ENCODE results near the gene KCNQ2. TPM values are rescaled to one million over a fixed set of nuclear protein-coding genes. Genes with fewer than 3 reads are reported as not detected.

Gene KCNQ2
- total RNA-seq, 1 donor: 0.27 TPM

- DNase-seq (ENCODE audit: low read depth in 2 of 3, low spot score in 2 of 3): no peak
These were observed 30.3 kb upstream of the KCNQ2 start for GRCh38 chr20:63502671-63503172.

GRCh38 chr20:63501818-63502670 is 29.6 kb upstream of the KCNQ2 start:
- DNase-seq (ENCODE audit: low read depth in 2 of 3, low spot score in 2 of 3): no peak

DNA sequence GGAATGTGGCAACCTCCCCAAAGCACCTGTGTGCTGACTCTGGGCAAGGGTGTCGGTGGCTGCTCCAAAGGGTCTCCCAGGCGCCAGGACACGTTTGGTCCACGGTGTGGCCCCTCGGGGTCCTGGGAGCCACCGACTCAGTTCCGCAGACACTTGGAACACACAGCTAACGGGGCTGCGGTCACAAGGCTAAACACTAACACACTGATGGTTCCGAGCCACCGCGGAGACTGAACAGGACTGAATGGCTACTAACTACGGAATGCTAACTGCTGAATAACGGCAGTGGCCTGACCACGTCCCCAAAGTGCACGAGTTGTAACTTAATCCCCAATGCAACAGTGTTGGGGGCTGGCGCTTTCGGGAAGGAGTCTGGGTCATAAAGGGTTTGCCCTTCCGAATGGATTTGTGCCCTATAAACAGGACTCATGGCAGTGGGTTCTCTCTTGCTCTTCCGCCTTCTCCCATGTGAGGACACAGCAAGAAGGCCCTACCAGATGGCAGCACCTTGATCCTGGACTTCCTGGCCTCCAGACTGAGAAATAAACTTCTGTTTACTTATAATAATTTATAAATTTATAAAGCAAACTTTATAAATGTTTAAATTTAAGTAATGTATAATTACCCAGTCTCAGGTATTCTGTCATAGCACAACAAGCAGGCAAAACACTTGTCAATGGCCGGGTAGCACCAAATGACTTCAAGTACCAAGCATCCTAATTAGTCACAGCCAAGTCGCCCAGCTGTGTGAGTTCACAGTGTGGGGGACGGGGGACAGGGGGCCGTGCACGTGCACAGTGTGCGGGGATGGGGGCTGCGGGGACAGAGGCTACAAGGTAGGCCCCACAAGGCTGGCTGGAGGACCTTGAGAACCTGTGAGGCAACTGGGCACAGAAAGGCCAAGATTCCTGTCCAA is 28.7 kb upstream of the KCNQ2 start:
- DNase-seq (ENCODE audit: low read depth in 2 of 3, low spot score in 2 of 3): no peak

- DNase-seq (ENCODE audit: low read depth in 2 of 3, low spot score in 2 of 3): no peak
These were observed 27.9 kb upstream of the KCNQ2 start for GRCh38 chr20:63500151-63500901.

- no peak for DNase-seq (ENCODE audit: low read depth in 2 of 3, low spot score in 2 of 3)
These were observed 27.0 kb upstream of the KCNQ2 start for GRCh38 chr20:63499338-63499969.

DNA sequence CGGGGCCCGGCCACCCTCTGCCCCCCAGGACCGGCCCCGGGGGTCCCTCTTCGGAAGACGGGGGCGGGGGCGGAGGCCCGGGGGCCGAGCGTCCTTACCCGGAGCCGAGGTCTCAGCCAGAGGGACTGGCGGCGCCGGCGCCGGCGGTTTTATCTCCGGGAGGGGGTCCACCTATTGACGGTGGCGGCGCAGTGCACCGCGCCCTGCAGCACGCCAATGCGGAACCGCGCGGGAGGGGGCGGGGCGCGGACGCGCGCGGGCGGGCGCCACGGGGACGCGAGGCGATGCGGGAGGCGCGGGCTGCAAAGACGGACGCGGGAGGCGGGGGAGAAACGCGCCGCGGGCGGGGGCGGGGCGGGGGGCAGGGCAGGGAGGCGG is 26.5 kb upstream of the KCNQ2 start, which contains the start of gene EEF1A2:
Gene EEF1A2, minus strand, starts transcription at position 124 of the 378 bp plus-strand sequence. CDS start 1,320 bp downstream, outside the sequence.
- peak; percentile 40 to 71 (median 47) for DNase-seq (ENCODE audit: low read depth in 2 of 3, low spot score in 2 of 3)

- peak in 1 of 3 donors; percentile 21 for DNase-seq (ENCODE audit: low read depth in 2 of 3, low spot score in 2 of 3)
These were observed 25.8 kb upstream of the KCNQ2 start for GRCh38 chr20:63497946-63498935.

DNA sequence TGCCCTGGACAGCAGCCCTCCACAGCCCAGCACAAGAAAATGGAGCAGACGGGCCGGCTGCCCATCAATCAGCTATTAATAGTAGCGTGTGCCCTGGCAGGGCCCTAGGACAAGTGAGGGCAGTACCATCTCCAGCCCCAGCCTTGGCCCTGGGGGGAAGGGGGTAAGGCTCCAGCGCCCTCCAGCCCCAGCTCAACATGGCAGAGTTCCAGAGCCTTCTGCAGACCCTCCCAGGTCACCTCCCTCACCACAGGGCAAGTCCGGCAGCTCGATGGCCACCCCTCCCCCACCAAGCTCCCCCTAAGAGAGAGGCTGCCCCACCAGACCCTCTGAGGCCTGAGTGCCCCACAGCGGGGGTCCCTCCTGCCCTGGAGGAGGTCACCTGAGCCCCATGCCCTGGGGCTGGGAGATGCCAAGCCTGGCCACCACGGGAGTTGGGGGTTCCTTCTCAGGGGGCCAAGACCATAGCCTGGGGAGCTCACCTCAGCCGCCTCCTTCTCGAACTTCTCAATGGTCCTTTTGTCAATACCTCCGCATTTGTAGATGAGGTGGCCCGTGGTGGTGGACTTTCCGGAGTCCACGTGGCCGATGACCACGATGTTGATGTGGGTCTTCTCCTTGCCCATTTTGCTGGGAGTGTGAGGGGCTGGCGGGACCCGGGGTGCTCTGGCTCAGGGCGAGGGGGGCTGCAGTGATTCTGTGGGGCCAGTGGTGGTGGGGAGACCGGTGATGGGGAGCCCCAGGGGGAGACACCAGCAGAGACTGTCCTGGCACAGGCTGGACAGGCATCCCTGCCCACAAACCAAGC is 24.9 kb upstream of the KCNQ2 start:
- DNase-seq (ENCODE audit: low read depth in 2 of 3, low spot score in 2 of 3): no peak

DNA sequence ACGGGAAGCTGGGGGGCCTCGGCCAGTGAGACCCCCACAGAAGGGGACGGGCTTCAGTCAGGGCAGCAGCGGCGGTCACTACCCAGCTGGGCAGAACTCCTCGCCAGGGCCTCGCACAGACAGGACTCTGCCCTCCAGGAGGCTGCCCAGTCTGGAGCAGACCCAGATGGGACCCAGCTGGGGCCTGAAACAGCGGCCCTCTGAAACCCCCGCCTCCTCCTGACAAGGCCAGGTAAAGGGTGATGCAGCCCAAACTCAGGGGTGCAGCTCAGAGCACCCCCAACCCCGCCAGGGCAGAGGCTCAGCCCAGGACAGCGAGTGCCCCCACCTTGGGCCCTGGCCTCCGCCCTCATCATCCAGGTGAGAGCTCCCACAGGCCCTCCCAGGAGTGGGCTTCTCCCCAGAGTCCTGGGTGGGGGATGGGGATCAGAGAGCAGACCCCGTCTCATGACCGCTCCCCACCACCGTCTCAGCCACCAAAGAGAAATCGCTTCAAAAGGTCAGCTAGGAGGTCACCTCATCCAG is 24.2 kb upstream of the KCNQ2 start:
- no peak for DNase-seq (ENCODE audit: low read depth in 2 of 3, low spot score in 2 of 3)

GRCh38 chr20:63495741-63496595 is 23.5 kb upstream of the KCNQ2 start:
- peak in 2 of 3 donors; percentile 52 to 72 for DNase-seq (ENCODE audit: low read depth in 2 of 3, low spot score in 2 of 3)

GRCh38 chr20:63495167-63495720 is 22.8 kb upstream of the KCNQ2 start:
- DNase-seq (ENCODE audit: low read depth in 2 of 3, low spot score in 2 of 3): no peak

GRCh38 chr20:63494420-63495166 is 22.1 kb upstream of the KCNQ2 start:
- no peak for DNase-seq (ENCODE audit: low read depth in 2 of 3, low spot score in 2 of 3)

GRCh38 chr20:63494084-63494419 is 21.6 kb upstream of the KCNQ2 start:
- no peak for DNase-seq (ENCODE audit: low read depth in 2 of 3, low spot score in 2 of 3)

DNA sequence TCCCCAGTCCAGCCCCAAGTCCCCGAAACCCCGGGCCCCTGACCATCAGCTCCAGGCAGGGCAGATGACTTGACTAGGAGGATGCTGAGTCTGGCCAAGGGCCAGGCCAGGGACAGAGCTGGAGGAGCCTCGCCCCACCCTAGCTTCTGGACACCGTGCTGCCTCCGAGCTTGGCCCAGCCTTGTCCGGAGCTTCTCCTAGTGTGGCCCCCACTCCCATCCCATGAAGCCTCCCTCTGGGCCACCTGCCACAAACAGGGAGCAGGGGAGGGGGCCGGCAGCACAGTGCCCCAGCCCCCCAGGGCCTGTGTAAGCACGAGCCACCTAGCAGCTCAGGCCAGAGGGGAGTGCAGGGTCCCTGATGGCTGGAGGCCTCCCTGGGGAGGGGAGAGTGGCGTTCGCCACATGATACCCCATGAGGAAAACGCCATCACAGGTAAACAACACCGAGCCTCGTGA is 21.1 kb upstream of the KCNQ2 start:
- DNase-seq (ENCODE audit: low read depth in 2 of 3, low spot score in 2 of 3): no peak

GRCh38 chr20:63492982-63493381 is 20.5 kb upstream of the KCNQ2 start:
- DNase-seq (ENCODE audit: low read depth in 2 of 3, low spot score in 2 of 3): no peak

DNA sequence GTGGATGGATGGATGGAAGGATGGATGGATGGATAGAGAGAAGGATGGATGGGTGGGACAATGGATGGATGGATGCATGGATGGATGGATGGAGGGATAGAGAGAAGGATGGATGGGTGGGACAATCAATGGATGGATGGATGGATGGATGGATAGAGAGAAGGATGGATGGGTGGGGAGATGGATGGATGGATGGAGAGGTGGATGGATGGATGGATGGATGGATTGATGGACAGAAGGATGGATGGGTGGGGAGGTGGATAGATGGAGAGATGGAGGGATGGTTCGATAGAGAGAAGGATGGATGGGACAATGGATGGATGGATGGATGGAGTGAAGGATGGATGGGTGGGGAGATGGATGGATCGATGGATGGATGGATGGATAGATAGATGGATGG is 20.1 kb upstream of the KCNQ2 start:
- DNase-seq (ENCODE audit: low read depth in 2 of 3, low spot score in 2 of 3): no peak

All from hematopoietic multipotent progenitor cell (in vitro differentiated cells).